Panc1 (cell line): Measurements from ENCODE around the gene AK8.

Experiments used
- POLR2AphosphoS5 ChIP-seq: IDR thresholded peaks from 2 replicates; pipeline ENCODE4 v1.6.1; 2012; ENCODE audit warnings: mild to moderate bottlenecking, low read depth, low read length, moderate library complexity
- TF ChIP-seq, protein P1 (sequence below): fragments of 450-650 bp; IDR thresholded peaks from 2 replicates; pipeline ENCODE4 v1.5.1; 2017; ENCODE audit warnings: mild to moderate bottlenecking

DNA sequence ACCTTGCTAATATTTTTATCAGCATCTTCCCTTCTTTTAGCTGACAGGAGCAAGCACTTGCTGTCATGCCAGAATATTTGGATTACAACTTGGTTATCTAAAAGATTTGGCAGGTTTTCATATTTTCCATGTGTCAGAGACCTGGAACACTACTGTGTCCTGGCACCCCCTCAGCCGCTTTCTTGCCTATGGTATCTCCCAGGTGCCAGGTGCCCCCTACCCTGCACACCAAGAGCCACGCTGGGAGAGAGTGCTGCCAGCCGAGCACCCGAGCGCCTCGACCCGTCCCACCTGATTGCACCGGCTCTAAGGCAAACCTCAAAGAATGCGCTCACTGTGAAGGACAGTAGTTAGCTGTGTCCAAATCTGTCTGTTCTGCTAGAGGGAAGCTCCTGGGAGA is 123.0 kb downstream of the AK8 start:
- TF ChIP-seq, protein P1, sequence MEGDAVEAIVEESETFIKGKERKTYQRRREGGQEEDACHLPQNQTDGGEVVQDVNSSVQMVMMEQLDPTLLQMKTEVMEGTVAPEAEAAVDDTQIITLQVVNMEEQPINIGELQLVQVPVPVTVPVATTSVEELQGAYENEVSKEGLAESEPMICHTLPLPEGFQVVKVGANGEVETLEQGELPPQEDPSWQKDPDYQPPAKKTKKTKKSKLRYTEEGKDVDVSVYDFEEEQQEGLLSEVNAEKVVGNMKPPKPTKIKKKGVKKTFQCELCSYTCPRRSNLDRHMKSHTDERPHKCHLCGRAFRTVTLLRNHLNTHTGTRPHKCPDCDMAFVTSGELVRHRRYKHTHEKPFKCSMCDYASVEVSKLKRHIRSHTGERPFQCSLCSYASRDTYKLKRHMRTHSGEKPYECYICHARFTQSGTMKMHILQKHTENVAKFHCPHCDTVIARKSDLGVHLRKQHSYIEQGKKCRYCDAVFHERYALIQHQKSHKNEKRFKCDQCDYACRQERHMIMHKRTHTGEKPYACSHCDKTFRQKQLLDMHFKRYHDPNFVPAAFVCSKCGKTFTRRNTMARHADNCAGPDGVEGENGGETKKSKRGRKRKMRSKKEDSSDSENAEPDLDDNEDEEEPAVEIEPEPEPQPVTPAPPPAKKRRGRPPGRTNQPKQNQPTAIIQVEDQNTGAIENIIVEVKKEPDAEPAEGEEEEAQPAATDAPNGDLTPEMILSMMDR: no peak
- no peak for TF ChIP-seq POLR2AphosphoS5
